HL-60 (cell line): ENCODE measurements around the gene AHRR.

Experiments used
- GABPA ChIP-seq: IDR thresholded peaks from 2 replicates; pipeline ENCODE4 v1.6.1; 2012; ENCODE audit warnings: low read depth
- TF ChIP-seq, protein P1 (sequence below): IDR thresholded peaks from 2 replicates; pipeline ENCODE4 v1.6.1; 2012; ENCODE audit warnings: low read depth; ENCODE audit not compliant: insufficient replicate concordance
- TF ChIP-seq, protein P2 (sequence below): IDR thresholded peaks from one replicate; pipeline ENCODE4 v1.5.1; 2011; ENCODE audit warnings: low read length, control low read depth, inconsistent platforms; ENCODE audit not compliant: insufficient read depth

DNA sequence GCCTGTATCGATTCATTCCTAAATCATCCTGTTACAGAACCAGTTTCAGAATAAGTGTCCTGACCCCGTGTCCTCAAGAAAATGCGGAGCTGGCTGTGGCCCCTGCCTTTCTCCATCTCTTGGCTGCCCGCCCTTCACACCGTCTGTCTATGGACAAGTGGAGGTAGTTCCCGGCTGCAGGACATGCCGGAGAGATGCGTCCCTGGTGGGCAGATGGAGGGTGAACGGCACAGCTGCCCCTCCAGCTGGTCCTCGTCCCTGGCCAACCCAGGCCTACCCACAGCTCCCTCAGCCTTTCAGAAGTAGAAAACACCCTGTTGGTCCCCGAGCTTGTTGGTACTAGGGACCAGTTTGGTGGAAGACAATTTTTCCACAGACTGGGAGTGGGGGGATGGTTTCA, 106.7 kb downstream of the AHRR start:
- TF ChIP-seq GABPA = no peak
- TF ChIP-seq, protein P1, sequence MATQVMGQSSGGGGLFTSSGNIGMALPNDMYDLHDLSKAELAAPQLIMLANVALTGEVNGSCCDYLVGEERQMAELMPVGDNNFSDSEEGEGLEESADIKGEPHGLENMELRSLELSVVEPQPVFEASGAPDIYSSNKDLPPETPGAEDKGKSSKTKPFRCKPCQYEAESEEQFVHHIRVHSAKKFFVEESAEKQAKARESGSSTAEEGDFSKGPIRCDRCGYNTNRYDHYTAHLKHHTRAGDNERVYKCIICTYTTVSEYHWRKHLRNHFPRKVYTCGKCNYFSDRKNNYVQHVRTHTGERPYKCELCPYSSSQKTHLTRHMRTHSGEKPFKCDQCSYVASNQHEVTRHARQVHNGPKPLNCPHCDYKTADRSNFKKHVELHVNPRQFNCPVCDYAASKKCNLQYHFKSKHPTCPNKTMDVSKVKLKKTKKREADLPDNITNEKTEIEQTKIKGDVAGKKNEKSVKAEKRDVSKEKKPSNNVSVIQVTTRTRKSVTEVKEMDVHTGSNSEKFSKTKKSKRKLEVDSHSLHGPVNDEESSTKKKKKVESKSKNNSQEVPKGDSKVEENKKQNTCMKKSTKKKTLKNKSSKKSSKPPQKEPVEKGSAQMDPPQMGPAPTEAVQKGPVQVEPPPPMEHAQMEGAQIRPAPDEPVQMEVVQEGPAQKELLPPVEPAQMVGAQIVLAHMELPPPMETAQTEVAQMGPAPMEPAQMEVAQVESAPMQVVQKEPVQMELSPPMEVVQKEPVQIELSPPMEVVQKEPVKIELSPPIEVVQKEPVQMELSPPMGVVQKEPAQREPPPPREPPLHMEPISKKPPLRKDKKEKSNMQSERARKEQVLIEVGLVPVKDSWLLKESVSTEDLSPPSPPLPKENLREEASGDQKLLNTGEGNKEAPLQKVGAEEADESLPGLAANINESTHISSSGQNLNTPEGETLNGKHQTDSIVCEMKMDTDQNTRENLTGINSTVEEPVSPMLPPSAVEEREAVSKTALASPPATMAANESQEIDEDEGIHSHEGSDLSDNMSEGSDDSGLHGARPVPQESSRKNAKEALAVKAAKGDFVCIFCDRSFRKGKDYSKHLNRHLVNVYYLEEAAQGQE = no peak
- TF ChIP-seq, protein P2, sequence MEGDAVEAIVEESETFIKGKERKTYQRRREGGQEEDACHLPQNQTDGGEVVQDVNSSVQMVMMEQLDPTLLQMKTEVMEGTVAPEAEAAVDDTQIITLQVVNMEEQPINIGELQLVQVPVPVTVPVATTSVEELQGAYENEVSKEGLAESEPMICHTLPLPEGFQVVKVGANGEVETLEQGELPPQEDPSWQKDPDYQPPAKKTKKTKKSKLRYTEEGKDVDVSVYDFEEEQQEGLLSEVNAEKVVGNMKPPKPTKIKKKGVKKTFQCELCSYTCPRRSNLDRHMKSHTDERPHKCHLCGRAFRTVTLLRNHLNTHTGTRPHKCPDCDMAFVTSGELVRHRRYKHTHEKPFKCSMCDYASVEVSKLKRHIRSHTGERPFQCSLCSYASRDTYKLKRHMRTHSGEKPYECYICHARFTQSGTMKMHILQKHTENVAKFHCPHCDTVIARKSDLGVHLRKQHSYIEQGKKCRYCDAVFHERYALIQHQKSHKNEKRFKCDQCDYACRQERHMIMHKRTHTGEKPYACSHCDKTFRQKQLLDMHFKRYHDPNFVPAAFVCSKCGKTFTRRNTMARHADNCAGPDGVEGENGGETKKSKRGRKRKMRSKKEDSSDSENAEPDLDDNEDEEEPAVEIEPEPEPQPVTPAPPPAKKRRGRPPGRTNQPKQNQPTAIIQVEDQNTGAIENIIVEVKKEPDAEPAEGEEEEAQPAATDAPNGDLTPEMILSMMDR = no peak
